ENCODE results near the gene TNIK.

The TNIK gene

DNA sequence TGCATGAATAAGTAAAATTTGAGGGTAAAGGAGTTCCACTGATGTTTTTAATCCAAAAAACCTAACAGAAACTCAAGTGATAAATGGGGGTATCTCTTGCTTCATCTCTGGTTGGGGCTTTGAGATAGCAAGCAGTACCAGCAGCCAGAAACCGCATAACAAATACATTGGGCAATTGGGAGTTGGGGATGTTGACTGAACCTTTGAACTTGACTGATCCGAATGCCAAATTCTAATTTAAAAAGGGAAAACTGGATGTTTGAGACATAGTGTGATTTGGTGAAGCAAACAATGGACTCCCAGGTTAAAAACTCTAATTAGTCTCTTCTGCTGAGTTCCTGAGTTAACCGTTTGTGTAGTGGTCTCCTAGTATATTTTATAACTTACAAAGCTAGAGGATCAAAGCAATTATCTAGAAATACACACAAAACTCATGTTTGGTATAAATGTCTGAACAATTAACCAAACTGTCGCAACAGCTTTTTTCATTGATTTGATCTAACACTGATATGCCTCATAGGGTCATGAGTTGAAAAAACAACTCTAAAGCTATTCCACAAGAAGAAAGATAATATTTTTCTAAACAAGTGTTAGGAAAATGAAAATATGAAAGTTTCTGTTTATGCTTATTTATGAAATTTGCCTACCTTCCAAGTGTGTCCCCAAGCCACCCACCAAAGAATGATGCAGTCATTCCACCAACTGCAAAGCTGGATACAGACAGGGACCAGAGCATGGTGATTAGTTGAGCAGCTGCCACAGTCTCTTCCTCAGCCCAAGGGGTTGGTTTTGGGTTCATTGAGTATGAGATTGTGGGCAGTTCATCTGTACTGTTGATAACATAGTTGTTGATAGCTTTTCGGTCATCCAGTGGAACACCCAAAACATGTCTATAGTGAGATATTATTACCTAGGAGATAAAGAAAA lies 446.1 kb downstream of the TNIK start:
- DNase-seq (ENCODE audit: low read depth, low spot score): no peak
- no peak overlapping the region for H3K4me3 ChIP-seq (ENCODE audit: low read depth, low read length)
- CTCF ChIA-PET: interaction anchor here (0.8 to 2.0 kb wide), 3 partner anchors 26 to 552 kb away, joined by 4 to 5 read pairs (median 4); no protein-coding TSS in a partner anchor
- TF ChIP-seq, protein P1, sequence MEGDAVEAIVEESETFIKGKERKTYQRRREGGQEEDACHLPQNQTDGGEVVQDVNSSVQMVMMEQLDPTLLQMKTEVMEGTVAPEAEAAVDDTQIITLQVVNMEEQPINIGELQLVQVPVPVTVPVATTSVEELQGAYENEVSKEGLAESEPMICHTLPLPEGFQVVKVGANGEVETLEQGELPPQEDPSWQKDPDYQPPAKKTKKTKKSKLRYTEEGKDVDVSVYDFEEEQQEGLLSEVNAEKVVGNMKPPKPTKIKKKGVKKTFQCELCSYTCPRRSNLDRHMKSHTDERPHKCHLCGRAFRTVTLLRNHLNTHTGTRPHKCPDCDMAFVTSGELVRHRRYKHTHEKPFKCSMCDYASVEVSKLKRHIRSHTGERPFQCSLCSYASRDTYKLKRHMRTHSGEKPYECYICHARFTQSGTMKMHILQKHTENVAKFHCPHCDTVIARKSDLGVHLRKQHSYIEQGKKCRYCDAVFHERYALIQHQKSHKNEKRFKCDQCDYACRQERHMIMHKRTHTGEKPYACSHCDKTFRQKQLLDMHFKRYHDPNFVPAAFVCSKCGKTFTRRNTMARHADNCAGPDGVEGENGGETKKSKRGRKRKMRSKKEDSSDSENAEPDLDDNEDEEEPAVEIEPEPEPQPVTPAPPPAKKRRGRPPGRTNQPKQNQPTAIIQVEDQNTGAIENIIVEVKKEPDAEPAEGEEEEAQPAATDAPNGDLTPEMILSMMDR (IDR thresholded peaks at IDR 0.05; ENCODE audit: insufficient read depth, low read length, missing control alignments): no peak
- POLR2A ChIA-PET: no interaction called here

DNA sequence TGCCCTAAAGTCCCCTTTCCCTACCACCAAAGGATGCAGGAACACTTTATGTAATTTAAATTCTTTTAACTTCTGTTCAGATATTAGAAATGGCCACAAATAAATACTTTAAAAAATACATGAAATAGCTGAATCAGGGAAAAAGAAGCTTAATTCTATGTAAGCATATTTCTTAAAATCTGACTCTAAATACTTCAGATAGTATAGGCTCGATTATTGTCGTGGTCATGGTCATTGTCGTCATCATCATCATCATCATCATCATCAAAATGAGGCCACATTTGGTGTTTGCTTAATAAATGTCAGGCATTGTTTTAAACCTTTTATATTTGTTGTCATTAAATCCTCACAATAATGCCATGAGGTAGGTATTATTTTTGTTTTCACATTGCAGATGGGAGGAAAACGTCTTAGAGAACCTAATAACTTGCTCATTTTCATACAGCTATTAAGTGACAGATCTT lies 448.3 kb downstream of the TNIK start:
- TF ChIP-seq, protein P1 (IDR thresholded peaks at IDR 0.05; ENCODE audit: insufficient read depth, low read length, missing control alignments): no peak
- no peak overlapping the region for H3K4me3 ChIP-seq (ENCODE audit: low read depth, low read length)
- no peak for DNase-seq (ENCODE audit: low read depth, low spot score)
- CTCF ChIA-PET: interaction anchor here (1.1 to 1.3 kb wide), 2 partner anchors 39 to 50 kb away, joined by 3 to 4 read pairs; no protein-coding TSS in a partner anchor
- POLR2A ChIA-PET: no interaction called here
